Fibroblast of skin of back (primary cell): ENCODE data around the gene CAMK2B.

Experiments used
- DNase-seq: peaks from one replicate; pipeline ENCODE4 v3.0.0-alpha.2; 2013

CAMK2B gene

DNA sequence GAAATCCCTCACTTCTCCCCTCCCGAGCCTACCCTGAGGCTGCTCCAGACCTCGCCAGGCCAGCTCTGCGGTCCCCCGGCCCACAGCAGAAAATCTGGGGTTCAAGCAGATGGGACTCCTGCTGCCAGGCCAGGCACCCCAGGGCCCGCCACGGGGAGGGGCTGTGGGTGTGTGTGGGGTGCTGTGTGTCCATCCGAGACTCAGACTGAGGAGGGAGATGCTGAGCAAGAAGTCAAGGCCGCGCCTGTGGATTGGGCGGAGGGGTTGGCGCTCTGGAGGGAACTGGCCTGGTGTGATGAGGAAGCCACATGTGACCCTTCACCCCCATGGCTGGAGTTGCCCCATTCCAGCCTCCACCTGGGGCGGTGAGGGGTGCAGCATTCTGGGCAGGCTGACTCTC lies 73.5 kb downstream of the CAMK2B start:
- no peak for DNase-seq

DNA sequence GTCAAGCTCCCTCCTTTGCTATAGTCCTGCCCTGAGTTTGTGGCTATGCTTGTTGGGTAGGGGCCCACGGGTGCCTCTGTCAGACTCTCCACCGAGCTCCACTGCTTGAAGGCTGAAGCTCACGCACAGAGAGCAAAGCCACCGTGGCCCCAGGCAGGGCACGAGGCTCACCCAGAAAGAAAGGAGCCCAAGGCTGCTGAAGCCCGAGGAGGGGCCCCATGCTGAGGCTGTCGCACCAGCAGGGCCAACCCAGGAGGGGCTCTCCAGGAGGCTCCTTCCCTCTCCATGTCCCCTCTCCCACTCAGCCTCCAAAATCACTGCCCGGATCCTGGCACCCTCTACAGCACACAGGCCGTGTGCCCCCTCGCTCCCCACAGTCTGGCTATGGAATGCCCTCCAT lies 74.1 kb downstream of the CAMK2B start:
- DNase-seq: no peak

DNA sequence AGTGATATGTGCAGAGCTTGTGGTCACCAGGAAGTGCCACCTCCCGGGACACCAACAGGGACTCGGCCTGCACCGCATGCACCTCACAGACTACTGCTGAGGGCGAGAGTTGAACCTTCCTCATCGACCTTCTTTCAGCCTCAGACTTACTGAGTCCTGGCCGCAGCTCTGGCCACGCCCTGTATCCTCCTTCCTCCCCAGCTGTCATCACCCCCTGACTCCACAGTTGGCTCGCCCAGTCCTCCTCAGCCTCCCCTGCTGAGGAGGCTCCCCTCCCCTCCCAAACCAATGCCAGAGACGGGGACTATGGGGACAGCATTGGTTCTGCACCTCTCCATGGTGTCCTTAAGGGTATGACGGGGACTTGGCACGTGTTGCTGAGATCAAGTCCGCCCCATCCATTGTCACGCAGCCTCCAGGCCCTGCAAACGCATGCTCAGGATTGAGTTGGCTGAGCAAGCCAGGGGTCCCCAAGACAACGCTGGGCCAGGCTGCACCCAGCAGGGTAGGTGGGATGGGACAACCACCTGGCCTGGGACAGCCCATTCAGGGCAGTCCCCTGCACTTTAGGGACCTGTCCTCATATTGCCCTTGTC lies 75.7 kb downstream of the CAMK2B start:
- no peak for DNase-seq

DNA sequence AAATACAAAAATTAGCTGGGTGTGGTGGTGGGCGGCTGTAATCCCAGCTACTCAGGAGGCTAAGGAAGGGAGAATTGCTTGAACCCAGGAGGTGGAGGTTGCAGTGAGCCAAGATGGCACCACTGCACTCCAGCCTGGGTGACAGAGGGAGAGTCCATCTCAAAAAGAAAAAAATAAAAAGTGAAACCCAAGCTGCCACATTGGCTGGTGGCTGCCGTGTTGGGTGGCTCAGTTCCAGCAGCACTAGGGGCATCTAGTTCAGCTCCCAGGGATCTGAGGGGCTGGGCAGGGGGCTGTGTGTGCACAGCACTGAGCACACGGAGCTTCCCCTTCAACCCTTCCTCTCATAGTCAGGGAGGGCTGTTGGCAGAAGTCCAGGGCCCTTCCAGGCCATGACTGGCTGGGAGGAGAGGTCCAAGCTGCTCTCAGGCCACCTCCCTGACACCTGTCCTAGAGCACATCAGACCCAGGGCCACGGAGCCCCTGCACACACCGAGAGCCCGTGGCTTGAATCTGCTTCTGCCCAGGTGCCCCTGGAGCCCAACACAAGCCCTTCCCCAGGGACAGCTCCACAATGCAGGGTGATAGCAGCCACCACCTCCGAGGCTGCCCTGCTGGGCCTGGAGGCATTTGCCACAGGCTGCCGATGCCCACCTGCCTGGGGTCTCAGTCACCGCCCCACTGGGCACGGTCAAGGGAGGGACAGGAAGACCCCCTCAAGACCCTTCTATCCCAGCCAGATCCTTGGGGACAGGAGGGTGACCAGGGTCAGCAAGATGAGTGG lies 77.3 kb downstream of the CAMK2B start:
- DNase-seq: no peak

DNA sequence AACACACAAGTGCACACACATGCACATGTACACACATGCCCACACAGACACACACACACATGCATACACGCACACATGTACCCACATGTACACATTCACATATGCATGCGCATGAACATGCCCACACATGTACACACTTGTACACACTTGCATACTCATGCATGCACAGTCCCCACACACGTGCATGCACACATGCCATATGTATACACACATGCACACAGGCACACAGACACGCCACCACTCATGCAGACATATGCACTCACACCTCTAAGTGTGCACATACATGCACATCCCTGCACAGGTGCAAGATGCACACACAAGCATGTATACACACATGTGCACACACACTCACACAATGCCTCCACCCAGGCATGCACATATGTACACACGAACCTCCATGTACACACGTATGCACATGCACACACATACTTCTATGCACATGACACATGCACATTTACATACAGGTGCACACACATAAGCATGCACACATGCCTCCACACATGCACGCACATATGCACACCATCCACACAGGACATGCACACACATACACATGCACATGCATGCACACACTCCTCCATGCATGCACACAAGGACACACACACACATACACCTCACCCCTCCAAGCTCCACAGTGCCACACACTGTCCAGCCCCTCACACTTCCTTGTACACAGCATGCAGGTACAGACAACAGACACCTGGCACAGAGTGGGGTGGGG lies 78.8 kb downstream of the CAMK2B start:
- no peak for DNase-seq

DNA sequence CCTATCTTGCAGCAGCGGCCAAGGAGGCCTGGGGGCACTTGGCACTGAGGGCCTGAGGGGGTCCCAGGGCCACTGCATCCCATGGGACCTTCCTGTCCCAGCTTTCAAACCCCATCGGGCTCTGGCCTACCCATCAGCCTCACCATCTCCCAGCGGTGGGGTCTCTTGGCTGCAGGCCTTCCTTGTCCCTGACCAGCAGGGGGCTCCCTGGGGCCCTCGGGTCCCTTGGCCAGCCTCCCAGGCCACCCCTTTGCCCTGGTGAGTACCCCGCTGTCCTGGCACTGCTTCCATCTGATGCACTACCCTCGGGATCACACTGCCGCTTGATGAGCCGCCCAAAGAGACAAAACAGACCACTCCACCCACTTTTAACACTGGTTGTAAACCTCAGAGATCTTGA lies 81.1 kb downstream of the CAMK2B start:
- DNase-seq: peak; percentile 4

DNA sequence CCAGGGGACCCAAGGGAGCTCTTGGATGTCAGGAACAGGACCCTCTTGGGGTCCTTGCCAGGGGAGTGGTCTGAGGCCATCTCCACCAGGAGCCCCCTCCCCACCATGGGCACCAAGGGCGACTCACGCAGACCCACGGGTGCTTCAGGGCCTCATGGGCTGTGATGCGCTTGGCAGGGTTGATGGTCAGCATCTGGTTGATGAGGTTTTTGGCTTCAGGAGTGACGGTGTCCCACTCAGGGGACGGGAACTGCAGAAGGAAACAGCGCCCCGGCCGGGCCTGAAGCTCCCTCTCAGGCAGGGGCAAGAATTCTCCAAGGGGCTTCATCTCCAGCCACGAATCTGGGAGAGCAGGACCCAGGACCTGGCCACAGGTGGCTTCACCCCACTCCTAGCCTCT lies 83.3 kb downstream of the CAMK2B start:
- no peak for DNase-seq

DNA sequence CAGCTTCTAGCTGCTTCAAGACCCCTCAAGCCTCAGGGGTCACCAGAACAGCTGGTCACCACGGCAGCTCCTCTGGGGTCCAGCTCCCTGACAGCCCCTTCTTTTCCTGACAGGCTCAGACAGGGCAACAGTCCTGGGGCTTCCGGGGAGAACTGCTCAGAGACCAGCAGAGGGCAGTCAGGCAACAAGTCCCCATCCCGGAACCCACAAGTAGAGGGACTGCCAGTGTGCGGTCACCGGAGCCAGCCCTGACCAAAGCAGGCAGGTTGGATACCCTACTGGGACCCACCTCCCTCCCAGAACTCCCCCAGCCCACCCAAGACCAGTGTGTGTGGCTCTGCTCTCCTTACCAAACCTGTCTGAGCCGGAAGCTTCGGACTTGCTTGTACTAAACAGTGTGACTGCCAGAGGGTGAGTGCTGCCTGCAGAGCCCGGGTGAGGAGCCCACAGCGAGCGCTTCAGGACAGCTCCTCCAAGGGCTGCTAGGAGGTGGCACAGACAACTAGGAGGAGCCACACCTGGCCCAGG lies 84.3 kb downstream of the CAMK2B start:
- DNase-seq: peak; percentile 79

DNA sequence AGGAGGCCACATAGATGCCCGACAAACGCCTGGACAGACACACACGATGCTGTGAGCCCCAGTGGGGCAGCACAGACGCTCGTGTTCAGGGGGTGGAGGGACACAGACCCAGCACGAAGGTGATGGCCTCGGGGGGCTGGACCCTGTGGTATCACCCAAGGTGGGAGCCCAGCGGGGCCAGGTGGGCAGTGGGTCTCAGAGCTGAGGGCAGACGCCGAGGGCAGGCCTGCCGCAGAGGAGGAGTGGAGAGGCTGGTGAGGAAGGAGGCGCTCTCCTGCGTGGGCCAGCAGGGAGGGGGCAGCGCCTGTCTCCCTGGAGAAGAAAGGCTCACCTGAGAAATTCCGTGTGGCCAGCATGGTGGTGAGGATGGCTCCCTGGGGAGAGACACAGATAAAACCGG lies 85.0 kb downstream of the CAMK2B start:
- DNase-seq: no peak

DNA sequence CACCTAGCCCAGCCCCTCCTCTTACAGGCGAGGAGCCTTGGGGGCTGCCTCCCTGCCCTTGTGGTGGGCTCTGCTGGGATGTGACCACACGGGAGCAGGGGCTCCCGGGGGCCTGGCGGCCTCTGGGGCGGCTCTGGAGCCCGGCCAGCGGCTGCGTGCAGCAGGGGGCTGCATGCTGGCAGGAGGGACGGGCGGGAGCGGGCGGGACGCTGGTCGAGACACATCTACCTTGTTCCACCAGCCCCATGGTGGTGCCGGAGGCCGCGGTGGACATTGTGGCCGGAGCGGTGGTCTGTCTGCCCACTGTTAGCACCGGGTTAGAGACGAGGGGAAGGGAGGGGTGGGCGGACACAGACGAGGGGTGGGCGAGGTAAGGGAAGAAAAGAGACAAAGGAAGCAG lies 86.0 kb downstream of the CAMK2B start:
- no peak for DNase-seq

DNA sequence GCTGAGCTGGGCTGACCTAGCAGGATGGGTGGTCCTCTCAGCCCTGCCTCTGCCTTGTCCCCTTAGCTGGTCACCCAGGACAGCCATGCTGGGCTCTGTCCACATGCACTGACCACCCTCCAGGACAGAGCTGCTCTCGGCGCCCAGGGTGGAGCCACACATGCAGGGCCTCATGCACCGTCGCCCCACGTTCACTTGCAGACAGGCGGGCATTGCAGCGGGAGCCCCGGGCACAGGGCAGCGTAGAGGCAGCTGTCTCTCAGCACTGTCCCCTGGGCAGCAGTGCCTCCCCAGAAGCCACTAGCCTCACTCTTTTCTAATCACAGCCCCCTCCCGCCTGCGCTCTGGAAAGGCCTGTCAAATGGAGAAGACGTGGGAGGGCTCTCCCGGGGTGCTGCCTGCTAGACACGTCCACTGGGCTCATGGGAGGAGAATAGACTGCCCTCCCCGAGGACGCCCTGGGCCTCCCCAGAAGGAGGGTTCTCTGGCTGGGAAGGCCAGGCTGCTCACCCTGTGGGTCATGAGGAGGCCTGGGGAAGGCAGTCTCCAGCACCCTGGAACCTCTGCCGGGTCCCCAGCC lies 87.2 kb downstream of the CAMK2B start:
- no peak for DNase-seq

DNA sequence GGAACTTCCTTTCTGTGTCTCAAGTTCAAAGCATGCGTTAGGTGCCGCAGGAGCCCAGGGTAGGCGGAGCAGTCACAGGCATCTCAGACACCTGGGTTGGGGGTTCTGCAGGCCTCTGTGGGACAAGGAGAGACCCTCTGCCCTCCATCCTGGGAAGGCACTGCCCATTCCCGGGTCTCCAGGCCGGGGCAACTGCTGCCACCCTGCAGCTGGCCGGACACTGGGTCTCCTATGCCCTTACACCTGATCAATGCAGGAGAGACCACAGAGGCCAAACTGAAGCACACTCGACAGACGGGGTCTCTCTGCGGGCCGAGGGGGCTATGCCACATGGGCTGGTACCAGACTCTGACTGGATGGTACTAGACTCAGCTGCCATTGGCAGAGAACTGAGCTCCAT lies 87.7 kb downstream of the CAMK2B start:
- DNase-seq: no peak

DNA sequence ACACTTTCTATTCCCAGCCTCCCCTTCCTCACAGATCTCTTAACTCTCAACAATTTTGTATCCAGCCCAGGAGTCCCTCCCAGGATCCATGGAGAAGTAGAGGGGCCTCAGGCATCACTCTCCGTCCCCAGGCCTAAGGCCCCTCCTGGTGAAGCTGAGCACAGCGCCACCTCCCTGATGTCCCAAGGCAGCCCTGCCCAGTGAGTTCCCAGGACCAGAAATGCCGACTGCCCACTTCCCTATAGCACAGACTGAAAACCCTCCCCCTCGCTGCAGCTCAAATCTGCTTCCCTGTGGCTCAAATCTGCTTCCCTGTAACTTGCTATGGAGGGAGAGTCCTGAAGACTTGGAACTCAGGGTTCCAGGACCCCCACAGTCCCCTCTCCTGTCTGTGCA lies 89.1 kb downstream of the CAMK2B start:
- no peak for DNase-seq

DNA sequence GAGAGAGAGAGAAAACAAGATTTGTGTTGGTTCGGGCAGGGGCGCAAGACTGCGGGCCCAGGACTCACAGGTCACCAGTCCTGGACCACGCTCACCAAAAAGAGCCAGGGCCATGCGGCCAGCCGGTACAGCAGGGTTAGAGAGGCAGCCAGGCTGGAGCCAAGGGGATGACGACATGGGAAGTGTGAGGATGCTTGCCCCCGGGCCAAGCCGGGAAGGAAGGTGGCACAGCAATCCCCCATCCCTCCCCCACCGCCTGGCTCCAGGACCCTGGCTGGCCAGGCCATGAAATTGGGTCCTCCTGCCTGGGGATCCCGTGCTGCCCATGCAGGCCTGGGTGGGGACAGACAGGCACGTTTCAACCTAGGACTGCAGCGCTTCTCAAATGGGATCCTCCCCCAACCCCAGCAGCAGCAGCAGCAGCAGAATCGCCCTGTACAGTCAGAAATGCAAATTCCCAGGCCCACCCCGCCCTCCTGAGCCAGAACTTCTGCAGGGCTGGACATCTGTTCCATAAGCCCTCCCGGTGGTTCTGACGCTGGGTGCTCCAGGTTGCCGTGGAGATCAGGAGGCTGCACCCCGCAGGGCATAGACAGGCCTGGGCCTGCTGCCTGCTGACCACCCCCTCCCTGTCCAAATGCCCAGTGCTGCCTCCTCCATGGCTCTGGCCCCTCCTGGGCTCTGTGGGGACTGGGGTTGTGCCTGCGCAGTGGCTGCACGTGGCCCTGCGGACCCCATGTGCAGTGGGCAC lies 89.6 kb downstream of the CAMK2B start:
- DNase-seq: no peak

DNA sequence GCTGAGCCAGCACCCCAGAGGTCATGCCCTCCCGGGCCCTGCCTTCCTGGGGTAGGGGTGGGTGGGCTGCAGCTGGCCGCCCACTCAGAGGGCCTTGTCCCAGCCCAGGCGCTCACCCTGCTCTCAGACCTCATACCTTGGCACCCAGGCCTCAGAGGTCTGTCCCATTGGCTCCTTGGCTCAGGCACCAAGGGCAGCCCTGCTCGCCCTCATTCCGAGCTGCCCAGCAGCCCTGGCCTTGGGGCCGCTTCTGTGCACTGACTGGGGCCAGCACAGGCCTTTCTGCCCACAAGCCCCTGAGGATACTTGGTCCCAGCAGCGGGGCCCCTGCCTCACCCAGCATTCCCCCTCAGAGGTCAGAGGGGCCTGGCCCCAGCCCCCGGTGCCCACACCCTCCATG lies 90.3 kb downstream of the CAMK2B start:
- no peak for DNase-seq

DNA sequence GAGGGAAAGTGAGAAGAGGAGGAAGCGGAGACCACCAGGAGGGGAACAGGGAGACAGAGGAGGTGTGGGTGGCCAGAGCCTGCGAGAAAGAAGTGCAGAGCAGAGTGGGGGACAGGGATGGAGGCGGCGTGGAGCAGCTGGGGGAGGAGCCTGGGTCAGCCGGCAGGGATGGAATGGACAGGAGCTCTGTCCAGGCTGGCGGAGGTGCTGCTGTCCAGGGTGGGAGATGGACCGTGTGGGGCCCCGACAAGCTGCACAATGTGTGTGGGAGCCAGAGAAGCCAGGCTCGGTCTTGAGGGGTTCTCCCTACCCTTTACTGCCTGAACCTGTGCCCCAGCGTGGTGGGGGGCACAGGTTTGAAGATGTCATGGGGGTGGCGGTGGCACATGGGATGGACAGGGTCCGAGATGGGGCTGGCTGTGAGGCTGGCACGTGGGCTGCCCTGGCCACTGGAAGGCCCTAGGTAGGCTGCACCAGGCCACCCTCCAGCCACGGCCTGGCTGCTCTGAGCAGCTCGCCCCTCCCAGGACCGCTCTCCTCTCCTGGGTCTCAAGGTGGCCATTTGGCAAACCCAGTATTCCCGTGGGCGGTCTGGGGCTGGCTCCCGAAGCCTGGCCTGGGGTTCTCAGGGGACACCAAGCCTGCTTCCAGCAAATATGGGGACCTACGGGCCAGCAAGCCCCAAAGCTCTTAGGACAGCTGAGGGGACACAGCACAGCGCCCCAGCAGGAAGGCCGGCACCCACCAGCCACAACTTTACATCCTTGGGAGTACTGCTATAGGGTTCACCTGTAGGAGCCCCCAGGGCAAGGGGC lies 92.3 kb downstream of the CAMK2B start:
- no peak for DNase-seq

DNA sequence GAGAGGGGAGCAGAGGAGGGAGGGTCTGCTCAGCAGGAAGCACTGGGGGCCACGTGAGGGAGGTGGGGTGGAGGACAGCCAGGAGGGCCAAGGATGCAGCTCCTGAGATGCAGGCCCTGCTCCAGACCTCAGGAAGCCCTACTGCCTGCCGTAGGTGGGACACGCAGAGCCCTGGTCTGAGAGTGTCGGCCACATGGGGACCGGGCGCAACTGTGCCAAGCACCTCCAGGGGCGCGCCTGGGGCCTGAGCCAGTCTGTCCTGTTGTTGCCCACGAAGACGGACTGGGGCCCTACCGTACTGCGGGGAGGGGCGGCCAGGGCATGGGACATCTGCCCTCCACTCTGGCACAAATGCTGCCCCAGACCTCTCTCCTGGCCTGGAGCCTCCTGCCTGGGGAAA lies 93.0 kb downstream of the CAMK2B start:
- DNase-seq: no peak

DNA sequence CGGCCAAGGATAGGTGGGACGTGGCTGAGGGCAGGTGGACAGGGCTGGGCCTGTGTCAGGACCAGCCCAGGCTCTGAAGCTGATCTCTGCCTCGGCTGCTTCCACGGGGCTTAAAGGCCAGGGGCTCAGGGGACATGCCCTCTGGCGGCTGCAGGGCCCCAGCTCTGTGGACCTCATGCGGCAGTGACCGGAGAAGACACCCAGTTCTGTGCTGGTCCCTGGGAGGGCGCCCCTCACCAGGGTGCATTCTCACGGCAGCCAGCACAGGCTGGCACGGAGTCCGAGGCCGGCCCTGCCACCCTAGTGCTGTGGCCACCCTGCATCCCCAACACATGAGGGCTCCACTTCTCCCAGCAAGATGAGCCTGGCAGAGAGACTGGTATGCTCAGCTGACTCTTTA lies 94.3 kb downstream of the CAMK2B start:
- no peak for DNase-seq

DNA sequence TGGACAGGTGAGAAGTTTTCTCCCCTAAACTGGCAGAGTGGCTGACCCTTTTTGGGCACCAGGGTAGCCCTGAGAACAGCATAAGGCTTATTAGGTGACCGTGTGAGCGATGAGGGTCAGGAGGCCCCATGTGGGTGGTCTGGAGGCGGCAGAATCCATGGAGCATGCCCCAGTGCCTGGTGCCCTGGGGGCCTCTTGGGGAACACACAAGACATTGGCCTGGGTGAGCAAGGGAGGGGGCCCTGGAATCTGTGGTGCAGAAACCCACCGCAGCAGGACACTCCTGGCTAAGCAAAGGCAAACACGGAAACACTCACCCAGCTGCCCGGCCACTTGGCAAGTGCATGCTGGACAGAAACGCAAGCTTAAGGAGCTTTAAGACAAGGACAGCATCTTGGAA lies 95.1 kb downstream of the CAMK2B start:
- no peak for DNase-seq

DNA sequence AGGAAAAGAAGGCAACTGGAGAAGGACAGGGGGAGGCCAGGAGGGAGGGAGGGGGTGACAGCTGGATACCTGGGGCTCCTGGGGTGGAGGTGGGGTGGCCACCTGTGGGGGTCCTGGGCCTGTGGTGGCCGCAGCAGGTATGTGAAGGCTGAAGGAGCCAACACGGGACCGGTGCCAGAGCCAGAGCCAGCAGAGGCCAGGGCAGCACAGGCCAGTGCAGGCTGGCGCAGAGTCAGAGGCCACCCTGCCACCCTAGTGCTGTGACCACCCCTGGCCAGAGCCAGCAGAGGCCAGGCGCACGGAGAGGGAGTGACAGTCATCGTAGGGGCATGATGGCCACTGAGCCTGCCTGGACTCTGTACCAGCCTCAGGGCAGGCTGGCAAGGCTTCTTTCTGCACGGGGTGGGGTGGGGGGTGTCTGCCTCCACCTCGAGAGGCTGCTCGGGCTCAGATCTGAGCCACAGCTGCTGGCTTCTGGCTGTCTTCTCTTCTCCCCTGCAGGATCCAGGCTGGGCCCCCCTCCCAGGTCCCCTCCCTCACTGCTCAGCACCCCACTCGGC lies 95.8 kb downstream of the CAMK2B start:
- DNase-seq: no peak

DNA sequence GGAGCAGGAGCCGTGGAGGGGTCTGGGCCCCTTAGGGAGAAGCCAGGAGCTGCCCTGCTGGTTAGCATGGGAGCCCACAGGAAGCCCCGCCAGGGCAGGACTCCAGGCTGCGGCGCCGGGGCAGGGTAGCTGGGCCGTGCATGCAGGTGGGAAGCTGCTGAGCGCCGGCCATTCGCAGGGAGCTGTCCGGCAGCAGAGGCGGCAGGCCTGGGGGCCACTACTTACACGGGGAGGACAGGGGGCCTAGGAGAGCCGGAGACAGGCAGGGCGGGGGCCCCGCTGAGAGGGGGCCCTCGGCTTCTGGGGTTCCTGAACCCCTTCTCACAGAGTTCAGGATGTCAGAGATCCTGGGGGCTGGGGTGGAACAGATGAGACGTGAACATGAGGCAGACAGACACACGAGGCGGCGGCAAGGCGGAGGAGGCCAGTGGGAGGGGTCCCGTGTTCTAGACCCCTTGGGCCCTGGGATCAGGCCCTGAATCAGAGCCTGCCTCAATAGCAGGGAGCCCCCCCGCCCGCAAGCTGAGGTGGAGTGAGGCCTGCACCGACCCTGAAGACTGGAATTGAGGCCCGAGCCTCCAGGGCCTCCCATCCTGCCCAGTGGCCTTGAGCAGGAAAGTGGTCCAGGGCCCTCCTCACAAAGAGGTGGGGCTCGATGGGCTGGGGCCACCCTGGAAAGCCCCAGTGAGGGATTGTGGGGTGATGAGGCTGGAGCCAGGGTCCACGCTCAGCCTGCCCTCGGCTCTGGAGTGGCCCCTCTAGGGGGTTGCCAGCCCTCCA lies 96.6 kb downstream of the CAMK2B start:
- no peak for DNase-seq
